Neural cell (in vitro differentiated cells): ENCODE measurements around the gene SHISA2. TPM values are rescaled to one million over a fixed set of nuclear protein-coding genes. Genes with fewer than 3 reads are reported as not detected.

Source experiments
- H2AFZ ChIP-seq: fragments of 200-600, 300-800 bp; sonication (generic), shearing (Covaris generic); 2 replicates; pipeline ENCODE4 v1.6.0; 2014; ENCODE audit warnings: low read depth, mild to moderate bottlenecking, antibody characterized with exemption, low read length, moderate library complexity
- H3F3A ChIP-seq: fragments of 200-600 bp; shearing (Covaris generic); 2 replicates; pipeline ENCODE4 v1.6.1; 2016; ENCODE audit warnings: mild to moderate bottlenecking, moderate library complexity, mixed read lengths, antibody characterized with exemption, low read length; ENCODE audit not compliant: insufficient read depth, poor library complexity, severe bottlenecking
- H3K27ac ChIP-seq: fragments of 200-600, 300-800 bp; sonication (generic), shearing (Covaris generic); 2 replicates; pipeline ENCODE4 v1.5.1; 2014; ENCODE audit warnings: mild to moderate bottlenecking, low read length, moderate library complexity
- H3K27me3 ChIP-seq: fragments of 300-800, 200-600 bp; sonication (generic), shearing (Covaris generic); 2 replicates; pipeline ENCODE4 v1.6.0; 2014; ENCODE audit warnings: mild to moderate bottlenecking, low read depth, low read length, moderate library complexity; ENCODE audit not compliant: insufficient read depth
- H3K36me3 ChIP-seq: fragments of 300-800, 200-600 bp; sonication (generic), shearing (Covaris generic); 2 replicates; pipeline ENCODE4 v1.5.1; 2014; ENCODE audit warnings: mild to moderate bottlenecking, antibody characterized with exemption, low read length, moderate library complexity; ENCODE audit not compliant: insufficient read depth
- H3K4me2 ChIP-seq: fragments of 300-800, 200-600 bp; sonication (generic), shearing (Covaris generic); 2 replicates; pipeline ENCODE4 v1.6.0; 2014; ENCODE audit warnings: mild to moderate bottlenecking, low read length
- H3K4me3 ChIP-seq: fragments of 300-800, 200-600 bp; sonication (generic), shearing (Covaris generic); 2 replicates; pipeline ENCODE4 v1.5.1; 2014; ENCODE audit warnings: mild to moderate bottlenecking, low read length, moderate library complexity
- H3K79me2 ChIP-seq: fragments of 200-600 bp; shearing (Covaris generic); replicated peaks from 2 replicates; pipeline ENCODE4 v1.6.0; 2014; ENCODE audit warnings: mild to moderate bottlenecking, low read length, moderate library complexity; ENCODE audit not compliant: insufficient read depth
- H3K9ac ChIP-seq: fragments of 300-800, 200-600 bp; sonication (generic), shearing (Covaris generic); 2 replicates; pipeline ENCODE4 v1.6.1; 2016; ENCODE audit warnings: mild to moderate bottlenecking, low read length, mixed read lengths
- H3K9me2 ChIP-seq: fragments of 200-600 bp; shearing (Covaris generic); 2 replicates; pipeline ENCODE4 v1.6.1; 2016; ENCODE audit warnings: mild to moderate bottlenecking, low read length, mixed read lengths; ENCODE audit not compliant: insufficient read depth
- H3K9me3 ChIP-seq: fragments of 200-600, 300-800 bp; sonication (generic), shearing (Covaris generic); 2 replicates; pipeline ENCODE4 v1.6.1; 2016; ENCODE audit warnings: mild to moderate bottlenecking, mixed run types, low read length, moderate library complexity, mixed read lengths
- H4K20me1 ChIP-seq: fragments of 200-600 bp; shearing (Covaris generic); 2 replicates; pipeline ENCODE4 v1.6.1; 2016; ENCODE audit warnings: mild to moderate bottlenecking, mixed run types; ENCODE audit not compliant: insufficient read depth
- CTCF ChIP-seq: fragments of 450-650 bp; IDR thresholded peaks from 2 replicates; pipeline ENCODE4 v1.5.1; 2014; ENCODE audit warnings: antibody characterized with exemption, mild to moderate bottlenecking, moderate library complexity; ENCODE audit not compliant: poor library complexity, severe bottlenecking
- EP300 ChIP-seq: fragments of 450-650 bp; conservative IDR thresholded peaks from 2 replicates; pipeline ENCODE4 v1.6.1; 2014; ENCODE audit warnings: antibody characterized with exemption, mild to moderate bottlenecking, moderate library complexity; ENCODE audit not compliant: poor library complexity, severe bottlenecking
- EZH2 ChIP-seq: fragments of 200-600, 300-800 bp; shearing (Covaris generic), sonication (generic); IDR thresholded peaks from 2 replicates; pipeline ENCODE4 v1.6.1; 2014; ENCODE audit warnings: antibody characterized with exemption, low read length, borderline replicate concordance, mild to moderate bottlenecking; ENCODE audit not compliant: insufficient read depth, poor library complexity, severe bottlenecking
- MXI1 ChIP-seq: fragments of 450-650 bp; conservative IDR thresholded peaks from 2 replicates; pipeline ENCODE4 v1.6.1; 2014; ENCODE audit warnings: antibody characterized with exemption, mild to moderate bottlenecking; ENCODE audit not compliant: poor library complexity, severe bottlenecking
- POLR2AphosphoS5 ChIP-seq: IDR thresholded peaks from 2 replicates; pipeline ENCODE4 v1.6.1; 2012
- RAD21 ChIP-seq: fragments of 450-650 bp; conservative IDR thresholded peaks from 2 replicates; pipeline ENCODE4 v1.6.1; 2014; ENCODE audit warnings: antibody characterized with exemption, mild to moderate bottlenecking, moderate library complexity
- SMC3 ChIP-seq: fragments of 450-650 bp; conservative IDR thresholded peaks from 2 replicates; pipeline ENCODE4 v1.6.1; 2014; ENCODE audit warnings: antibody characterized with exemption, mild to moderate bottlenecking, moderate library complexity; ENCODE audit not compliant: poor library complexity
- TAF1 ChIP-seq: IDR thresholded peaks from 2 replicates; pipeline ENCODE4 v1.6.1; 2012; ENCODE audit warnings: low read depth
- polyA plus RNA-seq: library from polyadenylated mRNA; depleted of rRNA; stranded (reverse); fragments of >200 nt; gene quantifications from 2 replicates; pipeline ENCODE4 v1.2.3, GENCODE V29; 2014
- TF ChIP-seq, protein P1 (sequence below): IDR thresholded peaks from 2 replicates; pipeline ENCODE4 v1.6.1; 2012; ENCODE audit warnings: borderline replicate concordance

SHISA2 gene
- polyA plus RNA-seq, 1 donor from 2014 or later: 2.3 TPM

- Histone ChIP-seq H3K4me2 (no peak overlapping the region), H3K27me3 (no peaks in the 10 kb centered on the region), H2AFZ (no peak overlapping the region), H4K20me1 (no peaks in the 10 kb centered on the region), H3K79me2 (no peaks in the 10 kb centered on the region), H3F3A (no peaks in the 10 kb centered on the region), H3K27ac (no peak overlapping the region), H3K9me2 (no peaks in the 10 kb centered on the region), H3K36me3 (no peaks in the 10 kb centered on the region), H3K9ac (no peak overlapping the region), H3K4me3 (no peak overlapping the region), H3K9me3 (no peaks in the 10 kb centered on the region)
- TF ChIP-seq, protein P1, sequence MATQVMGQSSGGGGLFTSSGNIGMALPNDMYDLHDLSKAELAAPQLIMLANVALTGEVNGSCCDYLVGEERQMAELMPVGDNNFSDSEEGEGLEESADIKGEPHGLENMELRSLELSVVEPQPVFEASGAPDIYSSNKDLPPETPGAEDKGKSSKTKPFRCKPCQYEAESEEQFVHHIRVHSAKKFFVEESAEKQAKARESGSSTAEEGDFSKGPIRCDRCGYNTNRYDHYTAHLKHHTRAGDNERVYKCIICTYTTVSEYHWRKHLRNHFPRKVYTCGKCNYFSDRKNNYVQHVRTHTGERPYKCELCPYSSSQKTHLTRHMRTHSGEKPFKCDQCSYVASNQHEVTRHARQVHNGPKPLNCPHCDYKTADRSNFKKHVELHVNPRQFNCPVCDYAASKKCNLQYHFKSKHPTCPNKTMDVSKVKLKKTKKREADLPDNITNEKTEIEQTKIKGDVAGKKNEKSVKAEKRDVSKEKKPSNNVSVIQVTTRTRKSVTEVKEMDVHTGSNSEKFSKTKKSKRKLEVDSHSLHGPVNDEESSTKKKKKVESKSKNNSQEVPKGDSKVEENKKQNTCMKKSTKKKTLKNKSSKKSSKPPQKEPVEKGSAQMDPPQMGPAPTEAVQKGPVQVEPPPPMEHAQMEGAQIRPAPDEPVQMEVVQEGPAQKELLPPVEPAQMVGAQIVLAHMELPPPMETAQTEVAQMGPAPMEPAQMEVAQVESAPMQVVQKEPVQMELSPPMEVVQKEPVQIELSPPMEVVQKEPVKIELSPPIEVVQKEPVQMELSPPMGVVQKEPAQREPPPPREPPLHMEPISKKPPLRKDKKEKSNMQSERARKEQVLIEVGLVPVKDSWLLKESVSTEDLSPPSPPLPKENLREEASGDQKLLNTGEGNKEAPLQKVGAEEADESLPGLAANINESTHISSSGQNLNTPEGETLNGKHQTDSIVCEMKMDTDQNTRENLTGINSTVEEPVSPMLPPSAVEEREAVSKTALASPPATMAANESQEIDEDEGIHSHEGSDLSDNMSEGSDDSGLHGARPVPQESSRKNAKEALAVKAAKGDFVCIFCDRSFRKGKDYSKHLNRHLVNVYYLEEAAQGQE: no peak
- TF ChIP-seq TAF1: no peak
- TF ChIP-seq MXI1: no peak
- TF ChIP-seq CTCF: no peak
- TF ChIP-seq EP300: no peak
- no peak for TF ChIP-seq EZH2
- TF ChIP-seq POLR2AphosphoS5: no peak
- TF ChIP-seq RAD21: no peak
- no peak for TF ChIP-seq SMC3
Measured at GRCh38 chr13:26017196-26017921, 34.5 kb downstream of the SHISA2 start.

DNA sequence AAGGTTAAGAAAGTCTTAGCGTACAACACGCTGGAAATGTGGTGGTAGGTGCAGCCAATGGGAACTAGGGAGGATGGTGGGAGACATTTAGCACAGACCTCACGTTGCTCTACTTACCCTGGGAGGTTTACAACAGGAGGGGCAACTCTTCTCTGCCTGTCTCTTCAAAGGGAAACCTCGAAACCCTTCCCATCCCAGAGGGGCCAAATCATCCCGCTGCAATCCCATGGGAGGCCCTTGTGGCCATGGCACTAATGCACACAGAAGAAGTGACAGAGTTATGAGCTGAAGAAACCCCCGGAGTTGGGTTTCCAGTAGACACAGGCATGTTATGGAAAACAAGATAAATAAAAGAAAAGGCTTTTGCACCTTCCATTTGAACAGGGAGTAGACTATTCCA, 35.6 kb downstream of the SHISA2 start:
- Histone ChIP-seq H3K9me3 (no peaks in the 10 kb centered on the region), H3K79me2 (no peaks in the 10 kb centered on the region), H3K27me3 (no peaks in the 10 kb centered on the region), H4K20me1 (no peaks in the 10 kb centered on the region), H3F3A (no peaks in the 10 kb centered on the region), H3K9me2 (no peaks in the 10 kb centered on the region), H2AFZ (no peak overlapping the region), H3K36me3 (no peaks in the 10 kb centered on the region), H3K9ac (no peak overlapping the region), H3K4me3 (no peak overlapping the region), H3K27ac (no peak overlapping the region), H3K4me2 (no peak overlapping the region)
- TF ChIP-seq MXI1: no peak
- TF ChIP-seq, protein P1: no peak
- no peak for TF ChIP-seq RAD21
- TF ChIP-seq CTCF: no peak
- no peak for TF ChIP-seq POLR2AphosphoS5
- TF ChIP-seq TAF1: no peak
- no peak for TF ChIP-seq EZH2
- no peak for TF ChIP-seq SMC3
- TF ChIP-seq EP300: no peak
